IMR-90 (cell line): ENCODE results near the gene TRIM44. TPM values are rescaled to one million over a fixed set of nuclear protein-coding genes. Genes with fewer than 3 reads are reported as not detected.

ENCODE experiments used
- ATAC-seq: fragments of 200-7000 bp; cut with Tn5 transposase; 2 replicates; pipeline ENCODE4 v1.9.1; 2020; ENCODE audit warnings: low read depth, mild to moderate bottlenecking, moderate library complexity
- BruUV-seq: library from RNA; stranded (reverse); fragments of 400-500 nt; replicated peaks from 2 replicates; lab custom pipeline; 2021; lab: Mats Ljungman, UMichigan
- CTCF ChIA-PET: fragments of 300-600 bp; formaldehyde crosslinking; extraction: SDS; loops from one replicate; lab custom pipeline; 2021; ENCODE audit warnings: antibody characterized with exemption; lab: Yijun Ruan, JAX
- POLR2A ChIA-PET: fragments of 300-600 bp; sonication (Branson Sonifier 250); formaldehyde crosslinking; loops from one replicate; lab custom pipeline; 2022; ENCODE audit warnings: antibody characterized with exemption; ENCODE audit not compliant: unreplicated experiment; lab: Charles Lee
- DNase-seq: peaks from one replicate; pipeline ENCODE4 v3.0.0; 2013
- H2AFZ ChIP-seq: replicated peaks from 2 replicates; pipeline ENCODE3; 2013; ENCODE audit warnings: low read length, mild to moderate bottlenecking; ENCODE audit not compliant: poor library complexity
- H2AK5ac ChIP-seq: 2 replicates; pipeline ENCODE4 v1.6.1; 2013; ENCODE audit warnings: low read depth, low read length, inconsistent platforms
- H2AK9ac ChIP-seq: replicated peaks from 2 replicates; pipeline ENCODE3; 2013; ENCODE audit warnings: mild to moderate bottlenecking, low read depth, low read length, moderate library complexity; ENCODE audit not compliant: poor library complexity
- H2BK120ac ChIP-seq: 2 replicates; pipeline ENCODE4 v1.6.1; 2013; ENCODE audit warnings: low read depth, low read length, inconsistent platforms
- H2BK15ac ChIP-seq: 3 replicates; pipeline ENCODE4 v1.6.1; 2013; ENCODE audit warnings: low read depth, low read length, inconsistent platforms
- H2BK20ac ChIP-seq: 2 replicates; pipeline ENCODE4 v1.6.1; 2013; ENCODE audit warnings: low read depth, mild to moderate bottlenecking, inconsistent platforms, low read length, moderate library complexity
- H2BK5ac ChIP-seq: 2 replicates; pipeline ENCODE4 v1.6.1; 2013; ENCODE audit warnings: mild to moderate bottlenecking, low read depth, low read length, inconsistent platforms; ENCODE audit not compliant: poor library complexity, severe bottlenecking
- H3K14ac ChIP-seq: replicated peaks from 2 replicates; pipeline ENCODE4 v1.6.1; 2013; ENCODE audit warnings: low read depth, low read length, inconsistent platforms
- H3K18ac ChIP-seq: 2 replicates; pipeline ENCODE4 v1.6.1; 2013; ENCODE audit warnings: low read depth, low read length, control low read depth
- H3K23ac ChIP-seq: 2 replicates; pipeline ENCODE4 v1.6.1; 2013; ENCODE audit warnings: low read depth, low read length, inconsistent platforms
- H3K27ac ChIP-seq: 2 replicates; pipeline ENCODE4 v1.5.1; 2013; ENCODE audit warnings: mild to moderate bottlenecking, control low read depth, low read length; ENCODE audit not compliant: insufficient read depth
- H3K27me3 ChIP-seq: 2 replicates; pipeline ENCODE4 v1.6.1; 2013; ENCODE audit warnings: low read length; ENCODE audit not compliant: control insufficient read depth, insufficient read depth
- H3K36me3 ChIP-seq: 2 replicates; pipeline ENCODE4 v1.6.1; 2013; ENCODE audit warnings: low read length, mixed read lengths; ENCODE audit not compliant: control insufficient read depth, insufficient read depth
- H3K4ac ChIP-seq: 2 replicates; pipeline ENCODE4 v1.6.1; 2013; ENCODE audit warnings: low read depth, low read length, inconsistent platforms
- H3K4me1 ChIP-seq: 2 replicates; pipeline ENCODE4 v1.6.1; 2013; ENCODE audit warnings: low read length, mixed read lengths; ENCODE audit not compliant: control insufficient read depth, insufficient read depth
- H3K4me2 ChIP-seq: 2 replicates; pipeline ENCODE4 v1.6.1; 2013; ENCODE audit warnings: low read depth, mild to moderate bottlenecking, control low read depth, low read length, moderate library complexity
- H3K4me3 ChIP-seq: 2 replicates; pipeline ENCODE4 v1.5.1; 2013; ENCODE audit warnings: low read depth, mild to moderate bottlenecking, control low read depth, low read length, moderate library complexity; ENCODE audit not compliant: insufficient read depth
- H3K56ac ChIP-seq: 2 replicates; pipeline ENCODE4 v1.6.1; 2013; ENCODE audit warnings: low read length, inconsistent platforms; ENCODE audit not compliant: insufficient read depth; ENCODE audit errors: extremely low read depth
- H3K79me1 ChIP-seq, 2 experiments: 2 replicates each; pipeline ENCODE4 v1.6.1; 2013; ENCODE audit warnings: low read length in 2 of 2, inconsistent platforms in 1 of 2, low read depth in 1 of 2
- H3K9ac ChIP-seq: 2 replicates; pipeline ENCODE4 v1.6.1; 2013; ENCODE audit warnings: low read depth, low read length, control low read depth
- H3K9me1 ChIP-seq: 2 replicates; pipeline ENCODE4 v1.6.1; 2013; ENCODE audit warnings: low read length, inconsistent platforms; ENCODE audit not compliant: insufficient read depth
- H3K9me3 ChIP-seq: 2 replicates; pipeline ENCODE4 v1.6.1; 2013; ENCODE audit warnings: low read length; ENCODE audit not compliant: control insufficient read depth, insufficient read depth
- H4K20me1 ChIP-seq: 2 replicates; pipeline ENCODE4 v1.6.1; 2013; ENCODE audit warnings: low read length, inconsistent platforms; ENCODE audit not compliant: insufficient read depth
- H4K5ac ChIP-seq: 2 replicates; pipeline ENCODE4 v1.6.1; 2013; ENCODE audit warnings: mild to moderate bottlenecking, low read depth, low read length, control low read depth
- H4K8ac ChIP-seq, 2 experiments: 2 replicates each; pipeline ENCODE4 v1.6.1; 2013; ENCODE audit warnings: low read depth in 2 of 2, low read length in 2 of 2, control low read depth in 1 of 2, inconsistent platforms in 1 of 2
- H4K91ac ChIP-seq: 2 replicates; pipeline ENCODE4 v1.6.1; 2013; ENCODE audit warnings: low read depth, low read length, inconsistent platforms; ENCODE audit not compliant: insufficient read depth
- CEBPB ChIP-seq: IDR thresholded peaks from 2 replicates; pipeline ENCODE4 v1.6.1; 2012; ENCODE audit warnings: low read depth, low read length, improper control_type of control experiment
- CHD1 ChIP-seq: IDR thresholded peaks from 2 replicates; pipeline ENCODE4 v1.6.1; 2012; ENCODE audit warnings: low read depth, low read length, improper control_type of control experiment
- MAFK ChIP-seq: IDR thresholded peaks from 2 replicates; pipeline ENCODE4 v1.6.1; 2012; ENCODE audit warnings: low read depth, low read length, improper control_type of control experiment
- MAZ ChIP-seq: IDR thresholded peaks from 2 replicates; pipeline ENCODE4 v1.6.1; 2012; ENCODE audit warnings: low read depth, mild to moderate bottlenecking, low read length, improper control_type of control experiment, moderate library complexity, borderline replicate concordance
- MXI1 ChIP-seq: IDR thresholded peaks from 2 replicates; pipeline ENCODE4 v1.6.1; 2012; ENCODE audit warnings: low read depth, mild to moderate bottlenecking, low read length, moderate library complexity, borderline replicate concordance
- NFE2L2 ChIP-seq: fragments of 150-350 bp; IDR thresholded peaks from 2 replicates; pipeline ENCODE4 v1.6.1; 2016; ENCODE audit warnings: low read depth, mild to moderate bottlenecking, low read length
- RCOR1 ChIP-seq: IDR thresholded peaks from 2 replicates; pipeline ENCODE4 v1.6.1; 2012; ENCODE audit warnings: mild to moderate bottlenecking, low read length, improper control_type of control experiment; ENCODE audit not compliant: insufficient replicate concordance
- RFX5 ChIP-seq: IDR thresholded peaks from 2 replicates; pipeline ENCODE4 v1.8.0; 2012; ENCODE audit warnings: low read depth, mild to moderate bottlenecking, low read length, moderate library complexity
- SMC3 ChIP-seq: fragments of 150-350 bp; IDR thresholded peaks from 2 replicates; pipeline ENCODE4 v1.6.1; 2016; ENCODE audit warnings: low read depth, mild to moderate bottlenecking, antibody characterized with exemption, low read length, moderate library complexity
- dilution Hi-C: fragments of 300-500 bp; cut with HindIII; formaldehyde crosslinking; loops from one replicate; pipeline ENCODE4 v1.14.3; 2018; ENCODE audit warnings: low sequenced_read_pairs; ENCODE audit not compliant: unreplicated experiment
- in situ Hi-C: fragments of 300-500 bp; cut with MboI; formaldehyde crosslinking; loops from 3 replicates; pipeline ENCODE4 v1.14.3; 2019; ENCODE audit warnings: low sequenced_read_pairs, inconsistent platforms, mixed read lengths
- intact Hi-C: fragments of 100-400 bp; cut with micrococcal nuclease; formaldehyde crosslinking; loops from 2 replicates; pipeline ENCODE4 v1.10.0; 2022
- polyA plus RNA-seq, 3 experiments: library from polyadenylated mRNA; depleted of rRNA; stranded (reverse); fragments of >200 nt; gene quantifications; 2 replicates each; pipeline ENCODE4 v1.2.3, GENCODE V29; 2012; ENCODE audit warnings: low replicate concordance in 1 of 3
- total RNA-seq: library from RNA; depleted of rRNA; stranded (reverse); fragments of >200 nt; gene quantifications from 2 replicates; pipeline ENCODE4 v1.2.3, GENCODE V29; 2012
- TF ChIP-seq, protein P1 (sequence below): conservative IDR thresholded peaks from 2 replicates; pipeline ENCODE4 v1.5.1; 2012; ENCODE audit warnings: mild to moderate bottlenecking, low read depth, low read length, improper control_type of control experiment

The TRIM44 gene
- total and polyA plus RNA-seq, 2 of the 4 experiments (the other 2 are of a cell fraction), result 50.7 to 104 TPM

DNA sequence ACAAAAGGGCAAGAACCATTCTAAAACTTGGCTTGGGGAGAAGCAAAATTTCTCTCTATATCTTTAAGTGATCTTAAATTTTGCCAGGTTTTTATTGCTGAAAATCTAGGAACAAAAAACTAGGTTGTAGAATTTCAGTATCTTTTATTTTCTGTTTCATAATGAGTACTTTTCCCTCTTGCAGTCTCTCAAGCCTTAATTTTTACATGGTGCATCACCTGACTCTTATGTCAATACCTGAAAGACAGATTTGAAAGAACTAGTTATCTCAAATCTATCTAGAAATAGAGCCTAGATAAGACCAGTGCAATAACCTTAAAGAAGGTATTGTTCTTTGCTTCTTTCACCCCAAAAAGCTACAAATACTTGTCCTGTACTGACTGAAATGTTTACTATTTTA, 122.1 kb downstream of the TRIM44 start:
- Histone ChIP-seq H4K91ac (no peak overlapping the region), H3K27ac (no peak overlapping the region), H3K27me3 (no peaks in the 10 kb centered on the region), H3K18ac (no peak overlapping the region), H2BK20ac (no peak overlapping the region), H3K79me1 (peaks cover 33 to 71% of the 10 kb centered on the region in 2 experiments), H3K4me3 (no peak overlapping the region), H2BK15ac (no peak overlapping the region), H3K4me1 (peaks cover 15% of the 10 kb centered on the region), H3K4me2 (no peak overlapping the region), H3K4ac (no peak overlapping the region), H4K8ac (no peak overlapping the region), H3K9ac (no peak overlapping the region), H4K20me1 (peaks cover 52% of the 10 kb centered on the region), H2AK5ac (no peak overlapping the region), H3K9me1 (peaks cover 21% of the 10 kb centered on the region), H4K5ac (no peak overlapping the region), H2AK9ac (no peak overlapping the region), H3K56ac (no peak overlapping the region), H3K14ac (no peak overlapping the region), H3K23ac (no peak overlapping the region), H2BK120ac (no peak overlapping the region), H3K36me3 (no peaks in the 10 kb centered on the region), H3K9me3 (no peaks in the 10 kb centered on the region), H2BK5ac (no peak overlapping the region), H2AFZ (no peak overlapping the region)
- ChIA-PET CTCF (no interaction called here), POLR2A (no interaction called here)
- TF ChIP-seq MXI1 (no peak), CEBPB (no peak), RCOR1 (no peak), NFE2L2 (no peak), RFX5 (no peak), CHD1 (no peak), MAFK (no peak), MAZ (no peak), SMC3 (no peak)
- TF ChIP-seq, protein P1, sequence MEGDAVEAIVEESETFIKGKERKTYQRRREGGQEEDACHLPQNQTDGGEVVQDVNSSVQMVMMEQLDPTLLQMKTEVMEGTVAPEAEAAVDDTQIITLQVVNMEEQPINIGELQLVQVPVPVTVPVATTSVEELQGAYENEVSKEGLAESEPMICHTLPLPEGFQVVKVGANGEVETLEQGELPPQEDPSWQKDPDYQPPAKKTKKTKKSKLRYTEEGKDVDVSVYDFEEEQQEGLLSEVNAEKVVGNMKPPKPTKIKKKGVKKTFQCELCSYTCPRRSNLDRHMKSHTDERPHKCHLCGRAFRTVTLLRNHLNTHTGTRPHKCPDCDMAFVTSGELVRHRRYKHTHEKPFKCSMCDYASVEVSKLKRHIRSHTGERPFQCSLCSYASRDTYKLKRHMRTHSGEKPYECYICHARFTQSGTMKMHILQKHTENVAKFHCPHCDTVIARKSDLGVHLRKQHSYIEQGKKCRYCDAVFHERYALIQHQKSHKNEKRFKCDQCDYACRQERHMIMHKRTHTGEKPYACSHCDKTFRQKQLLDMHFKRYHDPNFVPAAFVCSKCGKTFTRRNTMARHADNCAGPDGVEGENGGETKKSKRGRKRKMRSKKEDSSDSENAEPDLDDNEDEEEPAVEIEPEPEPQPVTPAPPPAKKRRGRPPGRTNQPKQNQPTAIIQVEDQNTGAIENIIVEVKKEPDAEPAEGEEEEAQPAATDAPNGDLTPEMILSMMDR, result no peak
- BruUV-seq, result no TSS peak
- no peak for ATAC-seq
- intact Hi-C loops (loop anchor here (5.0 kb wide), 1 partner anchor 162 kb away; no protein-coding TSS in a partner anchor), dilution Hi-C loops (no loop called here), in situ Hi-C loops (no loop called here)
- DNase-seq, result no peak
